HepG2 (cell line): ENCODE data around the gene DYNC2I2. TPM values are rescaled to one million over a fixed set of nuclear protein-coding genes. Genes with fewer than 3 reads are reported as not detected.

ENCODE experiments used
- AKAP8 ChIP-seq: sonication (generic); formaldehyde crosslinking; IDR thresholded peaks from 2 replicates; pipeline ENCODE4 v1.5.1; 2020; ENCODE audit warnings: mild to moderate bottlenecking, missing genetic modification reagents
- IRF2 ChIP-seq: IDR thresholded peaks from 2 replicates; pipeline ENCODE4 v1.6.1; 2018; ENCODE audit warnings: missing genetic modification reagents, missing compliant biosample characterization
- KAT8 ChIP-seq: IDR thresholded peaks from 2 replicates; pipeline ENCODE4 v1.6.1; 2016; ENCODE audit warnings: missing genetic modification reagents, missing compliant biosample characterization
- KDM6A ChIP-seq: IDR thresholded peaks from 2 replicates; pipeline ENCODE4 v1.6.1; 2016; ENCODE audit warnings: low read depth
- MEIS1 ChIP-seq: sonication (generic); formaldehyde crosslinking; IDR thresholded peaks from 2 replicates; pipeline ENCODE4 v1.9.0; 2021; ENCODE audit warnings: mild to moderate bottlenecking, missing genetic modification reagents, moderate library complexity, borderline replicate concordance
- MLXIP ChIP-seq: sonication (generic); formaldehyde crosslinking; IDR thresholded peaks from 2 replicates; pipeline ENCODE4 v1.9.0; 2021; ENCODE audit warnings: missing genetic modification reagents, borderline replicate concordance
- SSRP1 ChIP-seq: IDR thresholded peaks from 2 replicates; pipeline ENCODE4 v1.6.1; 2016; ENCODE audit warnings: control low read depth
- UBTF ChIP-seq: sonication (generic); formaldehyde crosslinking; IDR thresholded peaks from 2 replicates; pipeline ENCODE4 v1.4.0; 2020; ENCODE audit warnings: mild to moderate bottlenecking, missing genetic modification reagents
- USF2 ChIP-seq, 2 experiments: sonication (generic) in 1 of 2; formaldehyde crosslinking in 1 of 2; IDR thresholded peaks; 2 replicates each; pipeline versions ENCODE4 v1.5.1 to v1.6.1; 2011 to 2020; ENCODE audit warnings: borderline replicate concordance in 1 of 2, low read depth in 1 of 2, low read length in 1 of 2, mild to moderate bottlenecking in 1 of 2, missing genetic modification reagents in 1 of 2, moderate library complexity in 1 of 2
- YEATS2 ChIP-seq: sonication (generic); formaldehyde crosslinking; IDR thresholded peaks from 2 replicates; pipeline ENCODE4 v1.4.0; 2020; ENCODE audit warnings: missing genetic modification reagents, borderline replicate concordance
- ZNF326 ChIP-seq: sonication (generic); formaldehyde crosslinking; IDR thresholded peaks from 2 replicates; pipeline ENCODE4 v1.4.0; 2020; ENCODE audit warnings: missing genetic modification reagents, borderline replicate concordance
- ZNF414 ChIP-seq: sonication (generic); formaldehyde crosslinking; IDR thresholded peaks from 2 replicates; pipeline ENCODE4 v1.5.0; 2020; ENCODE audit warnings: missing genetic modification reagents
- polyA plus RNA-seq, 8 experiments: library from polyadenylated mRNA; depleted of rRNA in 3 of 8; stranded (reverse) in 7 of 8; unstranded in 1 of 8; fragments of >200 nt; fragmentation: Illumina TruSeq in 4 of 8; extraction: Trizol in 4 of 8; gene quantifications; 2 replicates each; pipeline versions ENCODE4 v1.2.1 to v1.2.3, GENCODE V29; 2011 to 2016; ENCODE audit warnings: low read depth in 4 of 8, missing spikeins in 1 of 8, mixed read lengths in 1 of 8; ENCODE audit not compliant: insufficient read depth in 1 of 8
- total RNA-seq, 5 experiments: library from RNA; depleted of rRNA; stranded (reverse); fragments of >200 nt; fragmentation: Illumina TruSeq; extraction: Trizol; gene quantifications; 2 replicates each; pipeline ENCODE4 v1.2.3, GENCODE V29; 2016; ENCODE audit warnings: low read depth in 1 of 5
- TF ChIP-seq, protein P1 (sequence below): sonication (generic); formaldehyde crosslinking; IDR thresholded peaks from 2 replicates; pipeline ENCODE4 v1.4.0; 2020; ENCODE audit warnings: mild to moderate bottlenecking, low read depth, missing genetic modification reagents
- TF ChIP-seq, protein P2 (sequence below): IDR thresholded peaks from 2 replicates; pipeline ENCODE4 v1.4.0; 2020; ENCODE audit warnings: mild to moderate bottlenecking, missing genetic modification reagents

Gene DYNC2I2
- total and polyA plus RNA-seq, 2 of the 13 experiments (the other 11 are each of a cell fraction or from before 2014, with no cell fraction given): 13.7 to 40.2 TPM

DNA sequence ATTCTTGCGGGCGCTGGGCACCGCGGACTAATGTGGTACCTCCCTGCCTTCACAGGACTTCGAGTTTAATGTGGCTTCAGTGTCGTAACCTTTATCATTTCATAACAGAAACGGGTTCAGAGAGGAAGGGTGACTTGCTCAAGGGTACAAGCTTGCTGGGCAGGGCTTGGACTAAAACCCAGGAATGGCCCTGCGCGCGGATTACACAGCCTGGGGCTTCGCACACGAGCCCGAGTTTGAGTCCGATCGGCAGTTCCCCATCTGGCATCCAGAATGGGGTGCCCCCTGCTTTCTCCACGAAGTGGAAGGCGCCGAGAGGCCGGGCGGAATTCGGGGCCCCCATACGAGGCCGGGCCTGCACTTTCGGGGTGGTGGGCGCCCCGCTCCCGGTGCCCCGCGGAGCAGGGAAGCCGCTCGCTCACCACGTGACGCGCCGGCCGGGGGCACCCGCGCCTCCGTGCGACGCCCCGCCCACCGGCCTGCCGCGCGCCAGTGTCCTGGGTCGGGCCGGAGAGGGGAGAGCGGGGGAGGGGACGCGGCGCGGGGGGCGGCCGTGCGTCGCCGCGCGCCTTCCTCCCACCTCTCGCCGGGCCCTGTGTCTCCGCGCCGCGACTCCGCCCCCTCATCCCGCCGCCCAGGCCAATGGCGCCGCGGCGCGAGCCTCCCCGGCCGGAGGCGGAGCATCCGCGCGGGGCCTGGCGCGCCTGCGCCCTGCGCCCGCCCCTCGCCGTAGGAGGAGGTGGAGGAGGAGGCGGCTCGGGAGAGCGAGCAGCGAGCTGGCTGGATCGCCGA lies 32.0 kb upstream of the DYNC2I2 start, which contains the start of gene SET (continued):
- TF ChIP-seq, protein P1, sequence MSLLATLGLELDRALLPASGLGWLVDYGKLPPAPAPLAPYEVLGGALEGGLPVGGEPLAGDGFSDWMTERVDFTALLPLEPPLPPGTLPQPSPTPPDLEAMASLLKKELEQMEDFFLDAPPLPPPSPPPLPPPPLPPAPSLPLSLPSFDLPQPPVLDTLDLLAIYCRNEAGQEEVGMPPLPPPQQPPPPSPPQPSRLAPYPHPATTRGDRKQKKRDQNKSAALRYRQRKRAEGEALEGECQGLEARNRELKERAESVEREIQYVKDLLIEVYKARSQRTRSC (CRISPR knock-in tag): no peak
- peak; percentile 48; the same call in 1 of the 2 replicates for TF ChIP-seq KAT8
- no peak; the same call in 1 of the 2 replicates for TF ChIP-seq AKAP8 (CRISPR knock-in tag)
- no peak for TF ChIP-seq MEIS1 (CRISPR knock-in tag)
- TF ChIP-seq, protein P2, sequence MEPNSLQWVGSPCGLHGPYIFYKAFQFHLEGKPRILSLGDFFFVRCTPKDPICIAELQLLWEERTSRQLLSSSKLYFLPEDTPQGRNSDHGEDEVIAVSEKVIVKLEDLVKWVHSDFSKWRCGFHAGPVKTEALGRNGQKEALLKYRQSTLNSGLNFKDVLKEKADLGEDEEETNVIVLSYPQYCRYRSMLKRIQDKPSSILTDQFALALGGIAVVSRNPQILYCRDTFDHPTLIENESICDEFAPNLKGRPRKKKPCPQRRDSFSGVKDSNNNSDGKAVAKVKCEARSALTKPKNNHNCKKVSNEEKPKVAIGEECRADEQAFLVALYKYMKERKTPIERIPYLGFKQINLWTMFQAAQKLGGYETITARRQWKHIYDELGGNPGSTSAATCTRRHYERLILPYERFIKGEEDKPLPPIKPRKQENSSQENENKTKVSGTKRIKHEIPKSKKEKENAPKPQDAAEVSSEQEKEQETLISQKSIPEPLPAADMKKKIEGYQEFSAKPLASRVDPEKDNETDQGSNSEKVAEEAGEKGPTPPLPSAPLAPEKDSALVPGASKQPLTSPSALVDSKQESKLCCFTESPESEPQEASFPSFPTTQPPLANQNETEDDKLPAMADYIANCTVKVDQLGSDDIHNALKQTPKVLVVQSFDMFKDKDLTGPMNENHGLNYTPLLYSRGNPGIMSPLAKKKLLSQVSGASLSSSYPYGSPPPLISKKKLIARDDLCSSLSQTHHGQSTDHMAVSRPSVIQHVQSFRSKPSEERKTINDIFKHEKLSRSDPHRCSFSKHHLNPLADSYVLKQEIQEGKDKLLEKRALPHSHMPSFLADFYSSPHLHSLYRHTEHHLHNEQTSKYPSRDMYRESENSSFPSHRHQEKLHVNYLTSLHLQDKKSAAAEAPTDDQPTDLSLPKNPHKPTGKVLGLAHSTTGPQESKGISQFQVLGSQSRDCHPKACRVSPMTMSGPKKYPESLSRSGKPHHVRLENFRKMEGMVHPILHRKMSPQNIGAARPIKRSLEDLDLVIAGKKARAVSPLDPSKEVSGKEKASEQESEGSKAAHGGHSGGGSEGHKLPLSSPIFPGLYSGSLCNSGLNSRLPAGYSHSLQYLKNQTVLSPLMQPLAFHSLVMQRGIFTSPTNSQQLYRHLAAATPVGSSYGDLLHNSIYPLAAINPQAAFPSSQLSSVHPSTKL (CRISPR knock-in tag): no peak
- no peak for TF ChIP-seq ZNF326 (CRISPR knock-in tag)
- 0 out of 2 replicates have a peak, but pooled peaks have one; percentile 14 for TF ChIP-seq ZNF414 (CRISPR knock-in tag)
- TF ChIP-seq KDM6A (CRISPR knock-in tag): no peak
- no peak; the same call in 1 of the 2 replicates for TF ChIP-seq YEATS2 (CRISPR knock-in tag)
- TF ChIP-seq SSRP1 (CRISPR knock-in tag): no peak
- peak; percentile 54 for TF ChIP-seq USF2 (IDR thresholded peaks at IDR 0.05; ENCODE audit: low read depth, low read length)
- TF ChIP-seq USF2 (CRISPR knock-in tag; IDR thresholded peaks at IDR 0.05; ENCODE audit: borderline replicate concordance): peak; percentile 72; the same call in 1 of the 2 replicates
- no peak for TF ChIP-seq MLXIP (CRISPR knock-in tag)
- no peak for TF ChIP-seq IRF2
- peak; percentile 58; the same call in 1 of the 2 replicates for TF ChIP-seq UBTF (CRISPR knock-in tag)
